ENCODE data around the gene SRP14.

DNA sequence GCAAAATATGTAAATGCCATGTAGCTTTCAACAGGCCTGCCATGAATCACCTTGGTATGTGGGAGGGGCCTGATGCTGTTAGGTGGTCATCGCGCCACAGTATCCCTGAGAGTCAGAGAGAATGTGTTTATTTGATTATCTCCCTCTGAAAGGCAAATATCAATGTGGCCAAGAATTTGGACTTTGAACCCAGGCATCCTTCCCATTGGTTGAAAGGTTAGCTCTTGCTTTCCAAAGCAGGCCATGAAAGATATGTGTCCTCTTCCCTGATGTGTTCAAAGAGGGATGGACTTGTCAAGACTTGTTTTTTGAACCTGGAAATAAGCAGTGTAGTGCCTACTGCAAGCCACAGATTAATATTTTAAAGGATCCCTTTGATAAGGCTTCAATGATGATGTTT, 36.7 kb downstream of the SRP14 start:
- TF ChIP-seq POLR2AphosphoS5 (IDR thresholded peaks at IDR 0.05; ENCODE audit: low read depth, low read length) (no peak), ZNF274 (IDR thresholded peaks at IDR 0.05; ENCODE audit: low read depth, low read length) (no peak), FOSL1 (IDR thresholded peaks at IDR 0.05; ENCODE audit: low read depth) (no peak), POLR2A (IDR thresholded peaks at IDR 0.05; ENCODE audit: borderline replicate concordance, extremely low read depth, insufficient read depth, insufficient read length) (no peak)
- TF ChIP-seq, protein P1, sequence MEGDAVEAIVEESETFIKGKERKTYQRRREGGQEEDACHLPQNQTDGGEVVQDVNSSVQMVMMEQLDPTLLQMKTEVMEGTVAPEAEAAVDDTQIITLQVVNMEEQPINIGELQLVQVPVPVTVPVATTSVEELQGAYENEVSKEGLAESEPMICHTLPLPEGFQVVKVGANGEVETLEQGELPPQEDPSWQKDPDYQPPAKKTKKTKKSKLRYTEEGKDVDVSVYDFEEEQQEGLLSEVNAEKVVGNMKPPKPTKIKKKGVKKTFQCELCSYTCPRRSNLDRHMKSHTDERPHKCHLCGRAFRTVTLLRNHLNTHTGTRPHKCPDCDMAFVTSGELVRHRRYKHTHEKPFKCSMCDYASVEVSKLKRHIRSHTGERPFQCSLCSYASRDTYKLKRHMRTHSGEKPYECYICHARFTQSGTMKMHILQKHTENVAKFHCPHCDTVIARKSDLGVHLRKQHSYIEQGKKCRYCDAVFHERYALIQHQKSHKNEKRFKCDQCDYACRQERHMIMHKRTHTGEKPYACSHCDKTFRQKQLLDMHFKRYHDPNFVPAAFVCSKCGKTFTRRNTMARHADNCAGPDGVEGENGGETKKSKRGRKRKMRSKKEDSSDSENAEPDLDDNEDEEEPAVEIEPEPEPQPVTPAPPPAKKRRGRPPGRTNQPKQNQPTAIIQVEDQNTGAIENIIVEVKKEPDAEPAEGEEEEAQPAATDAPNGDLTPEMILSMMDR (IDR thresholded peaks at IDR 0.05 in 2 of 3, conservative IDR thresholded peaks at IDR 0.05 in 1 of 3; ENCODE audit: borderline replicate concordance in 1 of 3, insufficient read depth in 1 of 3, low read depth in 2 of 3, low read length in 2 of 3), result no peak
